ENCODE data around the gene SMIM45.

- TF ChIP-seq CTCF (IDR thresholded peaks at IDR 0.05) (no peak), POLR2A (IDR thresholded peaks at IDR 0.05) (no peak), EP300 (IDR thresholded peaks at IDR 0.05) (no peak)
These were observed 49.0 kb upstream of the SMIM45 start for GRCh38 chr22:41902932-41903421.

Data from ovary (tissue), 3 donors.